ENCODE measurements around the gene CDK9.

Gene CDK9

GRCh38 chr9:127826253-127826913 lies 40.5 kb downstream of the CDK9 start:
- no peak for DNase-seq

- DNase-seq: peak; percentile 69 to 80 (median 77)
Observed at GRCh38 chr9:127828262-127829031, 42.6 kb downstream of the CDK9 start.

GRCh38 chr9:127829205-127829906 lies 43.5 kb downstream of the CDK9 start:
- no peak for DNase-seq

GRCh38 chr9:127832248-127832647 lies 46.4 kb downstream of the CDK9 start:
- no peak for DNase-seq

GRCh38 chr9:127833555-127833954 lies 47.7 kb downstream of the CDK9 start:
- peak; percentile 81 to 97 (median 90) for DNase-seq

- DNase-seq: peak; percentile 92 to 96 (median 96)
Observed at GRCh38 chr9:127835991-127836516, 50.2 kb downstream of the CDK9 start.

GRCh38 chr9:127836561-127836960 lies 50.7 kb downstream of the CDK9 start:
- DNase-seq: peak in 3 of 4 experiments; percentile 52 to 62 (median 61)

GRCh38 chr9:127837346-127837745 lies 51.5 kb downstream of the CDK9 start:
- DNase-seq: no peak

- DNase-seq: peak; percentile 94 to 98 (median 96)
Observed at GRCh38 chr9:127838375-127839078, 52.7 kb downstream of the CDK9 start.

Measured in suppressor macrophage (primary cell).